Naive thymus-derived CD4-positive, alpha-beta T cell (primary cell): ENCODE data around the gene NUP188. TPM values are rescaled to one million over a fixed set of nuclear protein-coding genes. Genes with fewer than 3 reads are reported as not detected.

Experiments used
- ATAC-seq: fragments of 150-1000 bp; cut with Tn5 transposase; 2 replicates; pipeline ENCODE4 v1.10.0; 2021; ENCODE audit warnings: mild to moderate bottlenecking, moderate library complexity
- CTCF ChIA-PET: fragments of 350-600 bp; sonication (Branson Sonifier 250); formaldehyde crosslinking; loops from one replicate; lab custom pipeline; 2021; ENCODE audit warnings: antibody characterized with exemption; lab: Charles Lee
- POLR2A ChIA-PET: fragments of 350-600 bp; sonication (Branson Sonifier 250); formaldehyde crosslinking; loops from one replicate; lab custom pipeline; 2021; ENCODE audit warnings: antibody characterized with exemption, inconsistent platforms; lab: Charles Lee
- DNase-seq, 9 donors: peaks; one replicate each; pipeline versions ENCODE4 v3.0.0 to v3.0.0-alpha.2; 2020 to 2022; ENCODE audit warnings: mixed read lengths in 1 of 9
- H3K27ac ChIP-seq: one replicate; pipeline ENCODE4 v1.7.0; 2013; ENCODE audit warnings: mild to moderate bottlenecking, low read depth, low read length, moderate library complexity
- H3K27me3 ChIP-seq, 2 donors: one replicate each; pipeline ENCODE4 v1.7.0; 2013; ENCODE audit warnings: low read length in 2 of 2, mild to moderate bottlenecking in 2 of 2, moderate library complexity in 2 of 2; ENCODE audit not compliant: control insufficient read depth in 2 of 2, insufficient read depth in 2 of 2
- H3K36me3 ChIP-seq, 3 experiments: 1 replicate in 2 of 3; 2 replicates in 1 of 3; pipeline ENCODE4 v1.7.0; 2013; ENCODE audit warnings: low read length in 3 of 3, mild to moderate bottlenecking in 3 of 3, moderate library complexity in 1 of 3; ENCODE audit not compliant: insufficient read depth in 3 of 3, control insufficient read depth in 2 of 3
- H3K4me1 ChIP-seq, 2 donors: one replicate each; pipeline ENCODE4 v1.7.0; 2013; ENCODE audit warnings: low read length in 2 of 2, mild to moderate bottlenecking in 2 of 2, moderate library complexity in 1 of 2; ENCODE audit not compliant: control insufficient read depth in 2 of 2, insufficient read depth in 2 of 2
- H3K4me3 ChIP-seq: 2 replicates; pipeline ENCODE4 v1.7.0; 2013; ENCODE audit warnings: mild to moderate bottlenecking, low read length
- H3K9me3 ChIP-seq, 3 experiments: 1 replicate in 2 of 3; 2 replicates in 1 of 3; pipeline ENCODE4 v1.7.0; 2013; ENCODE audit warnings: low read length in 3 of 3; ENCODE audit not compliant: control insufficient read depth in 2 of 3
- H3K27ac Mint-ChIP-seq, 9 donors: one replicate each; pipeline ENCODE4 v1.8.0; 2020 to 2022; ENCODE audit warnings: mixed read lengths in 9 of 9, mild to moderate bottlenecking in 8 of 9, moderate library complexity in 5 of 9, inconsistent platforms in 2 of 9
- H3K27me3 Mint-ChIP-seq, 5 donors: one replicate each; pipeline ENCODE4 v1.8.0; 2021 to 2022; ENCODE audit warnings: mixed read lengths in 5 of 5, mild to moderate bottlenecking in 1 of 5
- H3K36me3 Mint-ChIP-seq, 5 donors: one replicate each; pipeline ENCODE4 v1.8.0; 2020 to 2022; ENCODE audit warnings: mixed read lengths in 5 of 5, mild to moderate bottlenecking in 3 of 5, inconsistent platforms in 1 of 5
- H3K4me1 Mint-ChIP-seq, 7 donors: one replicate each; pipeline ENCODE4 v1.8.0; 2020 to 2022; ENCODE audit warnings: mixed read lengths in 7 of 7, mild to moderate bottlenecking in 3 of 7, inconsistent platforms in 1 of 7
- H3K4me3 Mint-ChIP-seq, 10 donors: one replicate each; pipeline ENCODE4 v1.8.0; 2020 to 2022; ENCODE audit warnings: mild to moderate bottlenecking in 10 of 10, mixed read lengths in 10 of 10, moderate library complexity in 6 of 10, inconsistent platforms in 2 of 10
- H3K9me3 Mint-ChIP-seq, 11 donors: one replicate each; pipeline ENCODE4 v1.8.0; 2020 to 2022; ENCODE audit warnings: mixed read lengths in 11 of 11, mild to moderate bottlenecking in 4 of 11, inconsistent platforms in 1 of 11, moderate library complexity in 1 of 11
- intact Hi-C, 2 donors: fragments of 100-400 bp; cut with micrococcal nuclease; formaldehyde crosslinking; loops; one replicate each; pipeline ENCODE4 v1.15.1; 2023
- polyA plus RNA-seq, 2 donors: library from polyadenylated mRNA; unstranded; fragments of 300-500 nt; fragmentation: Illumina TruSeq; gene quantifications; one replicate each; pipeline ENCODE4 v1.2.3, GENCODE V29; 2021
- total RNA-seq, 6 experiments: library from RNA in 5 of 6; stranded (reverse) in 5 of 6; gene quantifications; 1 replicate in 5 of 6; 2 replicates in 1 of 6; pipeline ENCODE4 v1.2.3 and lab custom pipeline; 2021 to 2026

The NUP188 gene
- total and polyA plus RNA-seq, 7 experiments from 2014 or later = 24.8 to 98.7 (median 62.1) TPM

DNA sequence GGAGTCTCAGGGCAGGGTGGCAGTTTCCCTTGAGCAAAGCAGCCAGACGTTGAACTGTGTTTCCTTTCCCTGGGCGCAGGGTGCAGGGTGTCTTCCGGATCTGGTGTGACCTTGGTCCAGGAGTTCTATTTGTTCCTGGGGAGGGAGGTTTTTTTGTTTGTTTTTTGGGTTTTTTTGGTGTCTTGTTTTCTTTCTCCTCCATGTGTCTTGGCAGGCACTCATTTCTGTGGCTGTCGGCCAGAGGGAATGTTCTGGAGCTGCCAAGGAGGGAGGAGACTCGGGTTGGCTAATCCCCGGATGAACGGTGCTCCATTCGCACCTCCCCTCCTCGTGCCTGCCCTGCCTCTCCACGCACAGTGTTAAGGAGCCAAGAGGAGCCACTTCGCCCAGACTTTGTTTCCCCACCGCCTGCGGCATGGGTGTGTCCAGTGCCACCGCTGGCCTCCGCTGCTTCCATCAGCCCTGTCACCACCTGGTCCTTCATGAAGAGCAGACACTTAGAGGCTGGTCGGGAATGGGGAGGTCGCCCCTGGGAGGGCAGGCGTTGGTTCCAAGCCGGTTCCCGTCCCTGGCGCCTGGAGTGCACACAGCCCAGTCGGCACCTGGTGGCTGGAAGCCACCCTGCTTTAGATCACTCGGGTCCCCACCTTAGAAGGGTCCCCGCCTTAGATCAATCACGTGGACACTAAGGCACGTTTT is 30.2 kb upstream of the NUP188 start:
- Mint-ChIP-seq H3K36me3 (peaks cover 4 to 21% (median 17%) of the 10 kb centered on the region in 5 donors), H3K27me3 (no peaks in the 10 kb centered on the region), H3K4me1 (peaks cover 15 to 36% (median 28%) of the 10 kb centered on the region in 7 donors), H3K4me3 (no peak overlapping the region), H3K27ac (peak overlapping the region in 6 of 9 donors; percentile 9 to 59 (median 48)), H3K9me3 (no peaks in the 10 kb centered on the region)
- ChIA-PET POLR2A (no interaction called here), CTCF (no interaction called here)
- intact Hi-C loops = no loop called here
- Histone ChIP-seq H3K27me3 (no peaks in the 10 kb centered on the region), H3K27ac (no peak overlapping the region), H3K9me3 (no peaks in the 10 kb centered on the region), H3K4me3 (no peak overlapping the region), H3K4me1 (peaks cover 0 to 31% of the 10 kb centered on the region in 2 donors), H3K36me3 (peaks cover 0 to 37% (median 16%) of the 10 kb centered on the region in 3 experiments)
- no peak for DNase-seq
- ATAC-seq = no peak

- Mint-ChIP-seq H3K4me3 (peak overlapping the region in 1 of 10 donors; percentile 42), H3K27me3 (no peaks in the 10 kb centered on the region), H3K27ac (peak overlapping the region in 5 of 9 donors; percentile 50 to 87 (median 56)), H3K4me1 (peaks cover 5 to 21% (median 16%) of the 10 kb centered on the region in 7 donors), H3K9me3 (no peaks in the 10 kb centered on the region), H3K36me3 (peaks cover 0 to 21% (median 9%) of the 10 kb centered on the region in 5 donors)
- H3K27me3 ChIP-seq = no peaks in the 10 kb centered on the region
- ChIA-PET CTCF (interaction anchor here (0.8 to 1.2 kb wide), 3 partner anchors 9 to 56 kb away, joined by 3 to 4 read pairs (median 3); partner anchors contain the start of genes KYAT1 and LRRC8A), POLR2A (interaction anchor here (0.9 kb wide), 1 partner anchor 63 kb away, joined by 3 read pairs; no protein-coding TSS in a partner anchor)
- no peak overlapping the region for H3K27ac ChIP-seq
- peaks cover 0 to 30% (median 16%) of the 10 kb centered on the region in 3 experiments for H3K36me3 ChIP-seq
- H3K4me3 ChIP-seq = no peak overlapping the region
- DNase-seq (no peak), ATAC-seq (no peak)
- H3K4me1 ChIP-seq = peaks cover 0 to 15% of the 10 kb centered on the region in 2 donors
- intact Hi-C loops = no loop called here
- H3K9me3 ChIP-seq = no peaks in the 10 kb centered on the region
Observed at GRCh38 chr9:128918921-128919320, 28.6 kb upstream of the NUP188 start.

DNA sequence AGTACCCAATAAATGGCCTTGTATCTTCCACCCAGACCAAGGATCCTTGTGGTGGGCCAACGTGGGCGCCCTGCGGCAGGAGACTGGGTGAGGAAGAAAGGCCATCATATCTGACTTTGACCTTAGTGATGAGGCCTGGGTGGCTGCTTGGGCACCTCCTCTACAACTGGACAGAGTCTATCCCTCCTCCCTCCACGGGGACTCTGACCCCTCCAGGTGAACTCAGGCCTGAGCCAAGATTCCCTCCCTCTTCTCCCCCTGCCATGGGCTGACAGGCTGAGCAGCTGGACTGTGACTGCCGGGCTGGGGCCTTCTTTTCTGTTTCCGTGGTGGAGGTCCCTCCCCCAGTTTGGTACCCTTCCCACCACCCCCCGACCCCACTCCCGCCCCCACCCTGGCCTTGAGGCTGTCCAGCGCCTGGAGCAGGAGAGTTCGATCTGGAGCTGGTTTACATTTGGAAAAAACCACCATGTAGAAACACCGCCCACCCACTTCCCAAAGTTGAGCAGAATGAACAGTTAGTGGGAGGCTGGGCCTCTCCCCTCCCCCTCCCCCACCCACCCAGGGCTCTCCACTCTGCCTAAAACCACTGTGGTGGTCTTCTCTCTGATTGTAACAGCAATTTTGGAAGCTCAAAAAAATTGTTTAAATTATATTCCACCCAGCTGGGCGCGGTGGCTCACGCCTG is 28.0 kb upstream of the NUP188 start:
- H3K27ac Mint-ChIP-seq = peak overlapping the region in 3 of 9 donors; percentile 50 to 56 (median 51)
- peaks cover 5 to 21% (median 13%) of the 10 kb centered on the region in 7 donors for H3K4me1 Mint-ChIP-seq
- no peaks in the 10 kb centered on the region for H3K9me3 Mint-ChIP-seq
- CTCF ChIA-PET = interaction anchor here (0.8 kb wide), 1 partner anchor 8 kb away, joined by 3 read pairs; no protein-coding TSS in a partner anchor
- DNase-seq (no peak), ATAC-seq (no peak)
- Histone ChIP-seq H3K27me3 (no peaks in the 10 kb centered on the region), H3K27ac (no peak overlapping the region), H3K36me3 (peaks cover 0 to 30% (median 16%) of the 10 kb centered on the region in 3 experiments), H3K4me1 (peaks cover 0 to 9% of the 10 kb centered on the region in 2 donors), H3K9me3 (no peaks in the 10 kb centered on the region), H3K4me3 (no peak overlapping the region)
- no peak overlapping the region for H3K4me3 Mint-ChIP-seq
- POLR2A ChIA-PET = interaction anchor here (0.9 kb wide), 1 partner anchor 63 kb away, joined by 3 read pairs; no protein-coding TSS in a partner anchor
- intact Hi-C loops = no loop called here
- H3K36me3 Mint-ChIP-seq = peaks cover 0 to 21% (median 9%) of the 10 kb centered on the region in 5 donors
- no peaks in the 10 kb centered on the region for H3K27me3 Mint-ChIP-seq

DNA sequence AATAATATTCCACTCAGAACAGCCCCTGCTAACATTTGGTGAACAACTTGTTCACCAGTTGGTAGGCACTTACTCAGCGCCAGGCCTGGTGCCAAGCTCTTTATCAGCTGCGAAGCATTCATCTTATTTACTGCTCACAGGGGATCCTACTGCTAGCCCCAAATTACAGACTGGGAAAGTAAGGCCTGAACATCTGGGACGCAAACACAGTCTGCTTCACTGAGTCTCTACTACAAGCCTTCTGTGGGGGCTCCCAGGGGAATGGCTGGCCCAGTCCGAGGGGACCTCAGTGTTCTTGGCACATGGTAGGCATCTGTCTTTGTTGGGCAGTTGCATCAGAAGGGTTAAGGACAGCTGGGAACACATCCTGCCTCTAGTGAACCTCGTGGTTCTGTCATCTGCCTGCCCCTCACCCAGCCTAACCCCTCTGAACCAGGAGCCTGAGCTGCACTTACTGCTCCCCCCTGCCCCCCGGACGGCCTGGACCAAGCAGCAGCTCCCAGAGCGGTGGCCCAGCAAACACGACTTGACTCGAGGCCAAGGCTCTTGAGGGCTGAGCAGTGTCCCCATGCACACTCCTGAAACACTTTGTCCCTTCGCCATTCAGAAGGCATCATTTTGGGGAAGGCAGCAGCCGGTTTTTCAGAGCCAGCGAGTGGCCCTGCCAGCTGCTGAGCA is 27.0 kb upstream of the NUP188 start, which contains the start of gene PHYHD1:
Gene PHYHD1, plus strand, starts transcription at position 602 of the 678 bp plus-strand sequence. CDS start 1,342 bp downstream, outside the sequence.
- peak within 1 kb of the TSS in 8 of 10 donors; percentile 32 to 77 (median 58) for H3K4me3 Mint-ChIP-seq
- H3K9me3 ChIP-seq = no peaks in the 10 kb centered on the region
- POLR2A ChIA-PET = interaction anchor here (1.0 to 3.1 kb wide), 4 partner anchors 12 to 59 kb away, joined by 3 to 14 read pairs (median 3); no protein-coding TSS in a partner anchor
- peak within 1 kb of the TSS in 8 of 9 donors; percentile 4 to 83 (median 66) for H3K27ac Mint-ChIP-seq
- H3K36me3 ChIP-seq = peaks cover 0 to 30% (median 11%) of the 10 kb centered on the region in 3 experiments
- no peaks in the 10 kb centered on the region for H3K27me3 Mint-ChIP-seq
- H3K4me1 Mint-ChIP-seq = peaks cover 5 to 21% (median 9%) of the 10 kb centered on the region in 7 donors
- H3K4me1 ChIP-seq = peaks cover 0 to 6% of the 10 kb centered on the region in 2 donors
- peaks cover 0 to 2% (median 0%) of the 10 kb centered on the region in 11 donors for H3K9me3 Mint-ChIP-seq
- no peaks in the 10 kb centered on the region for H3K27me3 ChIP-seq
- H3K36me3 Mint-ChIP-seq = peaks cover 0 to 20% (median 9%) of the 10 kb centered on the region in 5 donors
- intact Hi-C loops = no loop called here
- ATAC-seq = no peak
- no peak for DNase-seq
- CTCF ChIA-PET = no interaction called here
- no peak within 1 kb of the TSS for H3K4me3 ChIP-seq
- no peak within 1 kb of the TSS for H3K27ac ChIP-seq

GRCh38 chr9:128921881-128922763 is 25.4 kb upstream of the NUP188 start:
- intact Hi-C loops = loop anchor here in 1 of 2 donors (1.0 kb wide), 1 partner anchor 40 kb away; the partner anchor contains the start of gene LRRC8A
- DNase-seq (peak in 1 of 9 donors; percentile 15), ATAC-seq (peak; percentile 62)
- Mint-ChIP-seq H3K36me3 (peaks cover 0 to 13% (median 3%) of the 10 kb centered on the region in 5 donors), H3K9me3 (peaks cover 0 to 2% (median 0%) of the 10 kb centered on the region in 11 donors), H3K4me3 (peak overlapping the region in 9 of 10 donors; percentile 32 to 77 (median 64)), H3K27ac (peak overlapping the region in 6 of 9 donors; percentile 14 to 83 (median 62)), H3K4me1 (peaks cover 10 to 27% (median 15%) of the 10 kb centered on the region in 7 donors), H3K27me3 (peaks cover 0 to 3% (median 0%) of the 10 kb centered on the region in 5 donors)
- peak overlapping the region; percentile 47 for H3K27ac ChIP-seq
- peaks cover 0 to 15% (median 5%) of the 10 kb centered on the region in 3 experiments for H3K36me3 ChIP-seq
- POLR2A ChIA-PET = interaction anchor here (1.1 to 3.1 kb wide), 4 partner anchors 20 to 238 kb away, joined by 3 to 14 read pairs (median 3); no protein-coding TSS in a partner anchor
- peak overlapping the region; percentile 35 for H3K4me3 ChIP-seq
- H3K27me3 ChIP-seq = no peaks in the 10 kb centered on the region
- H3K4me1 ChIP-seq = peaks cover 0 to 6% of the 10 kb centered on the region in 2 donors
- H3K9me3 ChIP-seq = no peaks in the 10 kb centered on the region
- CTCF ChIA-PET = interaction anchor here (1.3 kb wide), 1 partner anchor 62 kb away, joined by 3 read pairs; no protein-coding TSS in a partner anchor
